Nephron progenitor cell (in vitro differentiated cells): ENCODE measurements around the gene ZFAND3.

ENCODE experiments used
- DNase-seq: peaks from one replicate; pipeline ENCODE4 v3.0.0; 2021
- H3K27ac Mint-ChIP-seq: 2 replicates; pipeline ENCODE4 v1.8.0; 2021; ENCODE audit warnings: mild to moderate bottlenecking, moderate library complexity, mixed read lengths
- H3K27me3 Mint-ChIP-seq: 2 replicates; pipeline ENCODE4 v1.8.0; 2021; ENCODE audit warnings: mild to moderate bottlenecking, low read depth, mixed read lengths; ENCODE audit not compliant: poor library complexity
- H3K36me3 Mint-ChIP-seq: 2 replicates; pipeline ENCODE4 v1.8.0; 2021; ENCODE audit warnings: low read depth, mixed read lengths
- H3K4me1 Mint-ChIP-seq: 2 replicates; pipeline ENCODE4 v1.8.0; 2021; ENCODE audit warnings: mixed read lengths
- H3K4me3 Mint-ChIP-seq: 2 replicates; pipeline ENCODE4 v1.8.0; 2021; ENCODE audit warnings: mild to moderate bottlenecking, moderate library complexity, mixed read lengths
- H3K9me3 Mint-ChIP-seq: 2 replicates; pipeline ENCODE4 v1.8.0; 2021; ENCODE audit warnings: mild to moderate bottlenecking, moderate library complexity, mixed read lengths
- CTCF ChIP-seq: fragments of 200-600 bp; sonication (generic); IDR thresholded peaks from 2 replicates; pipeline ENCODE4 v1.5.0; 2021; ENCODE audit warnings: antibody characterized with exemption

Gene ZFAND3

GRCh38 chr6:38055203-38055589 lies 235.7 kb downstream of the ZFAND3 start:
- Mint-ChIP-seq H3K4me1 (peaks cover 17% of the 10 kb centered on the region), H3K9me3 (no peaks in the 10 kb centered on the region), H3K27ac (no peak overlapping the region), H3K27me3 (no peaks in the 10 kb centered on the region), H3K4me3 (no peak overlapping the region), H3K36me3 (peaks cover 4% of the 10 kb centered on the region)
- TF ChIP-seq CTCF: no peak
- DNase-seq: no peak

GRCh38 chr6:38056361-38056760 lies 236.8 kb downstream of the ZFAND3 start:
- no peak for DNase-seq
- Mint-ChIP-seq H3K36me3 (peaks cover 4% of the 10 kb centered on the region), H3K27me3 (no peaks in the 10 kb centered on the region), H3K4me3 (no peak overlapping the region), H3K9me3 (no peaks in the 10 kb centered on the region), H3K27ac (no peak overlapping the region), H3K4me1 (peaks cover 5% of the 10 kb centered on the region)
- no peak for TF ChIP-seq CTCF

DNA sequence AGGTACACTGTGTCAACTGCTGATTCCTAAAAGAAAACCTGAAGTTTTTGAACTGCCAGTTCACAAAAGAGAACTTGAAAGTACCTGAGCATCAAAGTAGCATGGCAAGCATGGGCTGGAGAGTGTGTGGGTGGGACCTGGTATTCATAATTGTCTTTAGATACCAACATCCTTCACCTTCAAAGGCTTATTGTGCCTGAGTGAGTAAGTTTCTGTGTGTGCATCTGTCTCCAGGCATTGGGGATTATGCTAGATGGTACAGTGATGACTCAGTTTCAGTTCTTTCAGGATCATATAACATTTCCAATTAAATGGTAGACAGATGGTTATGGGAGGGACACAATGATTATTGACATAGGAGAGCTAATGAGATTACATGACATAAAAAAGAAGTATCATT lies 238.5 kb downstream of the ZFAND3 start:
- Mint-ChIP-seq H3K4me3 (no peak overlapping the region), H3K9me3 (no peaks in the 10 kb centered on the region), H3K36me3 (peaks cover 16% of the 10 kb centered on the region), H3K27me3 (no peaks in the 10 kb centered on the region), H3K4me1 (no peaks in the 10 kb centered on the region), H3K27ac (no peak overlapping the region)
- TF ChIP-seq CTCF: no peak
- DNase-seq: no peak

- no peak for DNase-seq
Measured at GRCh38 chr6:38062066-38062465, 242.5 kb downstream of the ZFAND3 start.

DNA sequence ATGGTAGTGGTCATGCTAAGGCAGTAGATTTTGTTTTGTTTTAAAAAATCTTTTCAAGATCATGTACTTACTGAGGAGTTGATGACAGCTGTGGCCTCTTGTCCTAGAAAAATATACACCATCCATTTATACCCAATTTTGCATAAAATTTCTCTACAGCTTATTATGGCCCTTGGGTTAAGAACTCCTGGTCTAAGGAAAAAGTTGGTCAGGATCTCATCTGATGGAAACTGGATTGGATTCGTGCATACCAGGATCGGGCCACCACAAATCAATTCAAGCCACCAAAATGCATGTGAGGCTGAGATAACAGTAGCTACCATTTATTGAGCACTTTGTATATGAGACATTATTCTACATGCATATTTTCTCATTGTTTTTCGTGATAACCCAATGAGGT lies 244.4 kb downstream of the ZFAND3 start:
- peaks cover 30% of the 10 kb centered on the region for H3K36me3 Mint-ChIP-seq
- H3K4me3 Mint-ChIP-seq: no peak overlapping the region

More at GRCh38 chr6:38062066-38062465, 242.5 kb downstream of the ZFAND3 start:
- no peaks in the 10 kb centered on the region for H3K9me3 Mint-ChIP-seq
- no peaks in the 10 kb centered on the region for H3K4me1 Mint-ChIP-seq
- H3K27ac Mint-ChIP-seq: no peak overlapping the region
- no peak for TF ChIP-seq CTCF
- peaks cover 30% of the 10 kb centered on the region for H3K36me3 Mint-ChIP-seq
- H3K27me3 Mint-ChIP-seq: peaks cover 3% of the 10 kb centered on the region
- no peak overlapping the region for H3K4me3 Mint-ChIP-seq

More for the DNA sequence above, 244.4 kb downstream of the ZFAND3 start:
- TF ChIP-seq CTCF: no peak
- Mint-ChIP-seq H3K9me3 (no peaks in the 10 kb centered on the region), H3K4me1 (peaks cover 1% of the 10 kb centered on the region), H3K27ac (no peak overlapping the region), H3K27me3 (peaks cover 3% of the 10 kb centered on the region)
- DNase-seq: no peak
